GM19397 (cell line): Measurements from ENCODE around the gene ESF1.
A peak's percentile ranks its signal among the peaks of the same experiment; 100 is the strongest.

Experiments
- ATAC-seq: cut with Tn5 transposase; IDR thresholded peaks from one replicate; pipeline ENCODE4 v1.9.1; 2021; ENCODE audit warnings: mild to moderate bottlenecking, moderate library complexity; ENCODE audit not compliant: unreplicated experiment

Gene ESF1

DNA sequence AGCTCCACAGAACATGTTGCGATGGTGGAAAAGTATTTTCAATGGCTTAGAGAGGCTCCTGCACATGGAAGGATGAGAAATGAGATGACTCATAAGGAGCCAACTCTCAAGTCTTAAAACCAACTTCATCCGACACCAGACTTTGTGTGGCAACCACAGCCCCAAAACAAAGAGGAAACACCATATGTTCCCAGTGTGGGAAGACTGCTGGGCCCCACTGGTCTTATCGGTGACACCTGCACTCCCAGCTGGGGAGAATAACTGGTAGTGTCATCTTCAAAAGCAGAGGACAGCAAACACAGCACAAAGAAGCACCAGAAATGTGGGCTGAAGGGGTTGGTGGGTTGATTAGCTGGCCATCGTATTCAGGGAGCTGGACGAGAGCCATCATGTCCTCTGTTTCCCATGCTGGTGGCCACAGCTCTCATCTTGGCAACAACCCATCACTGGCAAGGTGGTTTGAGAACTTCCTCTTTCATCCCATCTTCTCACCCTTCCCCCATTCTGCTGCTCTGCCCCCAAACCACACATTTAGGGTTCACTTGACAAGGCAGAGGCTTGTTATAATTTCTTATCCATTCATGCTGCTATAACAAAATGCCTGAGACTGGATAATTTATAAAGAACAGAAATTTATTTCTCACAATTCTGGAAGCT, 100.0 kb downstream of the ESF1 start:
- peak; percentile 62 for ATAC-seq

DNA sequence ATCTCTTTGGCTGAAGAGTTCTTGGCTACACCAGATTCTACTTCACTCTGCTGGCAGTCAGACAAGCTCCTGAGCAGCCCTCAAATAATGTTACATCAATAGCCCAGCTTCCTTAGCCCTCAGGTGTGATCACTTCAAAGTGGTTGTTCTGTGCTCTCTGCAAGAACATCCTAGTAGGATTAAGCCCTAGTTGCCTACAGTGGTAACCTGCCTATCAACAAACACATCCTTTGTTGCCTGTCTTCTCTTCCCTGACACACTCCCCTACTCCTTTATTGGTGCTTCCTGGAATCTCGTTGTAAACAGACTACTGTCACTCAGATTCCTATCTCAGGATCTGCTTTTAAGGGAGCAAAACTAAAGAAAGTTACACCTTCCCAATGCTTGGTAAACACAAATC, 100.9 kb downstream of the ESF1 start:
- ATAC-seq, result no peak

- ATAC-seq, result peak; percentile 67
These were observed 103.2 kb downstream of the ESF1 start for GRCh38 chr20:13681248-13682125.

- no peak for ATAC-seq
These were observed 105.8 kb downstream of the ESF1 start for GRCh38 chr20:13678944-13679343.

GRCh38 chr20:13677241-13677640, 107.5 kb downstream of the ESF1 start:
- no peak for ATAC-seq

- ATAC-seq, result no peak
These were observed 108.0 kb downstream of the ESF1 start for GRCh38 chr20:13676682-13677081.

DNA sequence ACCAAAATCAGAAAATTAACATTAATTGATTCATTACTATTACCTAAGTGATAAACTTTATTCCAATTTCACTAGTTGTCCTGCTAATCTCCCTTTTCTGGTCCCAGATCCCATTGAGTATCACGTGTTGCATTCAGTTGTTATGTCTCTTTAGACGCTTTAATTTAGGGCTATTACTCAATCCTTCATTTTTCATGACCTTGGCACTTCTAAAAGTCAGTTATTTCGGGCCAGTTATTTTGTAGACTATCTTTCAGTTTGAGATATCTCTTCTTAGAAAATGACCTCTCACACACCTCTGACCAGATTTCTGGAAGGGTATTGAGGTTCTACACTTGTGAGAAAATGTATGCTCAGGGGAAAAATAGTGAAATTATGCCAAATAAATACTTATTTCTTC, 112.0 kb downstream of the ESF1 start:
- no peak for ATAC-seq

GRCh38 chr20:13671916-13672378, 112.8 kb downstream of the ESF1 start:
- no peak for ATAC-seq

DNA sequence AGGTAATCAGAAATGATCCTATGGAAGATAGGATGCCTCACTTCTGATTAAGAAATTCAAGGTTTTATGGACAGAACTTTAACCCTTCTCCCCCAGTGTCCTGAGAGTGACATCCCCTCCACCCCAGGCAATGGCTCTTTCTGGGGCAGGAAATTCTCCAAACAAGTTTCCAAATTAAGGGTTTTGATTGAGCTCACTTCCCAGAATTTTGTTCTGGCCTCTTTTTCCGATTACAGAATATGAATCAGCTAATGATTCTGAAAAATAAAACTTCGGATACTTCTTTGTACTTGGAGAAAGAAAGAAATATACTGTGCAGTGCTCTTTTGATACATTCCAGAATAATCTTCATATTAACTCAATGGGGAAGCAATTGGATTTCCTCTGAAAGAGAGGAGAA, 113.2 kb downstream of the ESF1 start:
- no peak for ATAC-seq

- ATAC-seq, result no peak
These were observed 114.6 kb downstream of the ESF1 start for GRCh38 chr20:13670160-13670559.

- ATAC-seq, result no peak
These were observed 118.9 kb downstream of the ESF1 start for GRCh38 chr20:13665709-13666395.
